ENCODE measurements around the gene CYTH3.

DNA sequence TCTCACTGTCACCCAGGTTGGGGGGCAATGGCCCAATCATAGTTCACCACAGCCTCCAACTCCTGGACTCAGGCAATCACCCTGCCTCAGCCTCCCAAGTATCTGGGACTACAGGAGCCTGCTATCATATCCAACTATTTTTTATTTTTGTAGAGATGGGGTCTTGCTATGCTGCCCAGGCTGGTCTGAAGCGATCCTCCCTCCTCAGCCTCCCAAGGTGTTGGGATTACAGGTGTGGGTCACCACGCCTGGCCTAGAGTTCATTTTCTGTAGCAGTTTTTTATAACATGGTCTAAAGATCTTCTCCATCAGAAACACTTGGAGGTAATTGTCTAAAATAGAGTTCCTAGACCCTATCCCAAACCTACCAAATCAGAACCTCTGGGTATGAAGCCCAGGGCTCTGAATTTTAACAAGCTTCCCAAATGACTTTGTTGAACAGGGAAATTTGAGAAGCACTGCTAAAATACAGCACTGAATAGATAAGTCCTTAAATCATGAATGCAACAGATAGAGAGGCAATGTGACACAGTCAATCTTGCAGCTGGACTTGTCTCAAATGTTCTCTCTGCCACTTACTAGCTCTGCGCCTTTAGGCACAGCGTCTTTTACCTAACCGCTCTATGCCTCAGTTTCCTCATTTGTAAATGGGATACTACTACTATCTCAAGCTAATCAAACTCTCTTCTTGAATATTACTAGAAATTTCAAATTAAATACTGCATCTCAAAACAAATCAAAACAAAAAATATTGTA is 63.7 kb downstream of the CYTH3 start:
- TF ChIP-seq EZH2 (IDR thresholded peaks at IDR 0.05; ENCODE audit: low read depth, low read length, severe bottlenecking) (no peak), RNF2 (IDR thresholded peaks at IDR 0.05; ENCODE audit: borderline replicate concordance, low read depth, low read length, missing control alignments, poor library complexity, severe bottlenecking) (no peak), POLR2A (IDR thresholded peaks at IDR 0.05; ENCODE audit: control extremely low read depth in 1 of 2, low read depth in 2 of 2, low read length in 2 of 2) (no peak), MAX (IDR thresholded peaks at IDR 0.05) (no peak), RXRA (IDR thresholded peaks at IDR 0.05; ENCODE audit: insufficient read depth, low read depth, low read length) (no peak), HDAC2 (IDR thresholded peaks at IDR 0.05; ENCODE audit: borderline replicate concordance in 1 of 2, low read depth in 2 of 2, low read length in 2 of 2) (no peak), EP300 (IDR thresholded peaks at IDR 0.05; ENCODE audit: borderline replicate concordance in 1 of 2, low read depth in 2 of 2, low read length in 2 of 2) (no peak), CTCF (IDR thresholded peaks at IDR 0.05; ENCODE audit: control extremely low read depth in 1 of 3, insufficient read depth in 1 of 3, low read depth in 1 of 3, low read length in 3 of 3) (no peak), RAD21 (IDR thresholded peaks at IDR 0.05 in 1 of 2, conservative IDR thresholded peaks at IDR 0.05 in 1 of 2; ENCODE audit: low read depth in 2 of 2, low read length in 2 of 2) (no peak), SP1 (IDR thresholded peaks at IDR 0.05; ENCODE audit: low read depth, low read length) (no peak), MAFK (IDR thresholded peaks at IDR 0.05; ENCODE audit: low read depth, low read length) (no peak), NRF1 (IDR thresholded peaks at IDR 0.05; ENCODE audit: low read depth, low read length) (no peak)

All from H1 (cell line).